H1 (cell line): ENCODE measurements around the gene SLC26A9. TPM values are rescaled to one million over a fixed set of nuclear protein-coding genes. Genes with fewer than 3 reads are reported as not detected.
A peak's percentile ranks its signal among the peaks of the same experiment; 100 is the strongest.

ENCODE experiments used
- ATF3 ChIP-seq: IDR thresholded peaks from 2 replicates; pipeline ENCODE4 v1.6.1; 2011; ENCODE audit warnings: low read depth, mild to moderate bottlenecking, low read length; ENCODE audit not compliant: insufficient read depth
- BACH1 ChIP-seq: IDR thresholded peaks from 2 replicates; pipeline ENCODE4 v1.6.1; 2012; ENCODE audit warnings: low read length, improper control_type of control experiment
- BRCA1 ChIP-seq: IDR thresholded peaks from 2 replicates; pipeline ENCODE4 v1.6.1; 2012; ENCODE audit warnings: low read depth, low read length, improper control_type of control experiment
- CBX5 ChIP-seq: fragments of 300-800, 300-1000 bp; sonication (generic); IDR thresholded peaks from 2 replicates; pipeline ENCODE4 v1.7.1; 2016; ENCODE audit warnings: antibody characterized with exemption, low read length, low read depth
- CREB1 ChIP-seq: IDR thresholded peaks from 2 replicates; pipeline ENCODE4 v1.6.1; 2012; ENCODE audit warnings: inconsistent platforms
- EZH2 ChIP-seq: fragments of 200-600 bp; sonication (generic); IDR thresholded peaks from 2 replicates; pipeline ENCODE4 v1.7.1; 2012; ENCODE audit warnings: low read depth, mild to moderate bottlenecking, moderate library complexity, low read length, inconsistent platforms; ENCODE audit not compliant: severe bottlenecking
- HDAC2 ChIP-seq, 2 experiments: fragments of 300-600 bp in 1 of 2; sonication (generic) in 1 of 2; IDR thresholded peaks; 2 replicates each; pipeline ENCODE4 v1.6.1; 2011 to 2012; ENCODE audit warnings: low read depth in 2 of 2, low read length in 2 of 2, mild to moderate bottlenecking in 2 of 2, moderate library complexity in 2 of 2, borderline replicate concordance in 1 of 2, inconsistent platforms in 1 of 2
- KDM4A ChIP-seq: IDR thresholded peaks from one replicate; pipeline ENCODE4 v1.7.1; 2012; ENCODE audit warnings: low read depth, mild to moderate bottlenecking, moderate library complexity, low read length, inconsistent platforms; ENCODE audit not compliant: severe bottlenecking
- KDM5A ChIP-seq: fragments of 200-600 bp; IDR thresholded peaks from 2 replicates; pipeline ENCODE4 v1.7.1; 2012; ENCODE audit warnings: mild to moderate bottlenecking, low read length, inconsistent platforms, mixed read lengths
- MAX ChIP-seq: IDR thresholded peaks from 2 replicates; pipeline ENCODE4 v1.6.1; 2012; ENCODE audit warnings: inconsistent platforms
- POLR2A ChIP-seq, 2 experiments: IDR thresholded peaks; 1 replicate in 1 of 2; 2 replicates in 1 of 2; pipeline ENCODE4 v1.6.1; 2011; ENCODE audit warnings: low read depth in 2 of 2, low read length in 2 of 2, mild to moderate bottlenecking in 2 of 2; ENCODE audit errors: control extremely low read depth in 1 of 2
- POU5F1 ChIP-seq: IDR thresholded peaks from 2 replicates; pipeline ENCODE4 v1.6.1; 2011; ENCODE audit warnings: low read depth, mild to moderate bottlenecking, low read length, moderate library complexity
- RBBP5 ChIP-seq: IDR thresholded peaks from 2 replicates; pipeline ENCODE4 v1.7.1; 2012; ENCODE audit warnings: low read depth, mild to moderate bottlenecking, inconsistent platforms, low read length, moderate library complexity, borderline replicate concordance
- RXRA ChIP-seq: IDR thresholded peaks from 2 replicates; pipeline ENCODE4 v1.6.1; 2011; ENCODE audit warnings: low read depth, mild to moderate bottlenecking, low read length, moderate library complexity; ENCODE audit not compliant: insufficient read depth
- SAP30 ChIP-seq: fragments of 300-600 bp; sonication (generic); IDR thresholded peaks from 2 replicates; pipeline ENCODE4 v1.7.1; 2012; ENCODE audit warnings: low read length, moderate library complexity, mild to moderate bottlenecking, inconsistent platforms; ENCODE audit not compliant: insufficient read depth, insufficient replicate concordance
- SP1 ChIP-seq: IDR thresholded peaks from 2 replicates; pipeline ENCODE4 v1.6.1; 2011; ENCODE audit warnings: low read depth, low read length
- SRF ChIP-seq: IDR thresholded peaks from 2 replicates; pipeline ENCODE4 v1.6.1; 2011; ENCODE audit warnings: mild to moderate bottlenecking, low read depth, low read length, moderate library complexity
- SUZ12 ChIP-seq: fragments of 200-600 bp; sonication (generic); IDR thresholded peaks from 2 replicates; pipeline ENCODE4 v1.6.1; 2012; ENCODE audit warnings: mild to moderate bottlenecking, inconsistent platforms, low read length, moderate library complexity, mixed read lengths
- TAF1 ChIP-seq: IDR thresholded peaks from 2 replicates; pipeline ENCODE4 v1.6.1; 2011; ENCODE audit warnings: mild to moderate bottlenecking, low read depth, low read length
- TBP ChIP-seq: IDR thresholded peaks from 2 replicates; pipeline ENCODE4 v1.6.1; 2011; ENCODE audit warnings: low read depth, low read length, improper control_type of control experiment
- TEAD4 ChIP-seq: IDR thresholded peaks from 2 replicates; pipeline ENCODE4 v1.6.1; 2012; ENCODE audit warnings: low read depth, low read length, inconsistent platforms, mixed read lengths
- YY1 ChIP-seq: IDR thresholded peaks from 2 replicates; pipeline ENCODE4 v1.6.1; 2011; ENCODE audit warnings: low read depth, mild to moderate bottlenecking, low read length
- ZNF274 ChIP-seq: IDR thresholded peaks from 2 replicates; pipeline ENCODE4 v1.7.0; 2012; ENCODE audit warnings: low read length, borderline replicate concordance; ENCODE audit errors: extremely low read depth
- polyA plus RNA-seq, 7 experiments: library from polyadenylated mRNA; depleted of rRNA in 3 of 7; stranded (reverse) in 5 of 7; unstranded in 2 of 7; fragments of >200 nt in 5 of 7; fragments of 200-250 nt in 2 of 7; gene quantifications; 1 replicate in 5 of 7; 2 replicates in 1 of 7; 4 replicates in 1 of 7; pipeline versions ENCODE4 v1.2.1 to v1.2.3, GENCODE V29; 2011 to 2013; ENCODE audit warnings: missing spikeins in 2 of 7, mixed read lengths in 2 of 7
- total RNA-seq: library from RNA; stranded (reverse); fragmentation: NEBNext Ultra II Directional; extraction: Animal tissue kit (Norgen Biotek cat#: 25700); gene quantifications from 2 replicates; pipeline ENCODE4 v1.2.1, GENCODE V29; 2021
- TF ChIP-seq, protein P1 (sequence below): IDR thresholded peaks from 2 replicates; pipeline ENCODE4 v1.6.1; 2011; ENCODE audit warnings: low read length, improper control_type of control experiment

SLC26A9 gene
- total and polyA plus RNA-seq, 2 of the 8 experiments (the other 6 are each of a cell fraction or from before 2014, with no cell fraction given) = not detected

DNA sequence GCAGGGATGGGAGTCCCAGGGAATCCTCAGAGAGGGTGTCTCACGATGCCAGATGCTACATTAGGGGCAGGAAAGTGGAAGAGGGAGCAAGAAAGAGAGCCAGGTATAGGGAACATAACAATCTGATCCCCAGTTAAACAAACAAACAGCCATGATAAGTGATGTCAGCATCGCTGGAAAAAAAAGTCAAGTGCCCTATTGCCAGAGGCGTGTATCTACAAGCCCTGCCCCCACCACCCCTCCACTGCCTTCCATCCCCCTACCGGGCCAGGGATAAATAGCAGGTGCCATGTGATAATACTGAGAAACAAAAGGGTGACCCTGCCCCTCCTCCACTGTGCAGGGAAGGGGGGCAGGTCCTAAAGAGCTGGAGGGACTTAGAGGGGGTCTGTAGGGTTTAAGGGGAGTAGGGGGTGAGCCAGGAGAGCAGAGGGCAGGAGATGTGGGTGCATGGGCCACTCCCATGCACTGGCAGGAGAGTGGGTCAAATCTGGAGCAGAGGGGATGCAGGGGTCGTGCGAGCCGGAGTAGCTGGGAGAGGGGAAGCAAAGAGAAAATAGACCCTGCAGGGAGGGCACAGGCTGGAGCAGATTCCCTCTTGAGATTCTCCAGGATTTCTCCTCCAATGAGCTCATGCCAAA lies 3.4 kb downstream of the SLC26A9 start (continued):
- TF ChIP-seq YY1 = 0 out of 2 replicates have a peak, but pooled peaks have one; percentile 21
- no peak for TF ChIP-seq SAP30
- no peak for TF ChIP-seq RXRA
- TF ChIP-seq POLR2A (IDR thresholded peaks at IDR 0.05; ENCODE audit: control extremely low read depth in 1 of 2, low read depth in 2 of 2, low read length in 2 of 2) = no peak
- TF ChIP-seq ZNF274 = no peak
- TF ChIP-seq BACH1 = no peak
- TF ChIP-seq CREB1 = 0 out of 2 replicates have a peak, but pooled peaks have one; percentile 36
- no peak for TF ChIP-seq SP1
- TF ChIP-seq EZH2 = no peak
- peak; percentile 60 for TF ChIP-seq MAX
- no peak for TF ChIP-seq POU5F1
- TF ChIP-seq SRF = no peak
- no peak for TF ChIP-seq CBX5
- TF ChIP-seq TAF1 = no peak
- no peak for TF ChIP-seq TEAD4
- no peak for TF ChIP-seq BRCA1
- TF ChIP-seq SUZ12 = no peak
- no peak for TF ChIP-seq RBBP5
- TF ChIP-seq, protein P1, sequence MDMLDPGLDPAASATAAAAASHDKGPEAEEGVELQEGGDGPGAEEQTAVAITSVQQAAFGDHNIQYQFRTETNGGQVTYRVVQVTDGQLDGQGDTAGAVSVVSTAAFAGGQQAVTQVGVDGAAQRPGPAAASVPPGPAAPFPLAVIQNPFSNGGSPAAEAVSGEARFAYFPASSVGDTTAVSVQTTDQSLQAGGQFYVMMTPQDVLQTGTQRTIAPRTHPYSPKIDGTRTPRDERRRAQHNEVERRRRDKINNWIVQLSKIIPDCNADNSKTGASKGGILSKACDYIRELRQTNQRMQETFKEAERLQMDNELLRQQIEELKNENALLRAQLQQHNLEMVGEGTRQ = no peak
- TF ChIP-seq KDM4A = no peak
- no peak for TF ChIP-seq KDM5A
- no peak for TF ChIP-seq ATF3
- no peak for TF ChIP-seq HDAC2 (IDR thresholded peaks at IDR 0.05; ENCODE audit: borderline replicate concordance in 1 of 2, low read depth in 2 of 2, low read length in 2 of 2)
- TF ChIP-seq TBP = no peak
